HG03060 (cell line): ENCODE measurements around the gene PLEKHG3.

Experiments
- ATAC-seq: cut with Tn5 transposase; IDR thresholded peaks from one replicate; pipeline ENCODE4 v1.9.1; 2021; ENCODE audit warnings: low read depth, moderate number of reproducible peaks; ENCODE audit not compliant: unreplicated experiment

Gene PLEKHG3

DNA sequence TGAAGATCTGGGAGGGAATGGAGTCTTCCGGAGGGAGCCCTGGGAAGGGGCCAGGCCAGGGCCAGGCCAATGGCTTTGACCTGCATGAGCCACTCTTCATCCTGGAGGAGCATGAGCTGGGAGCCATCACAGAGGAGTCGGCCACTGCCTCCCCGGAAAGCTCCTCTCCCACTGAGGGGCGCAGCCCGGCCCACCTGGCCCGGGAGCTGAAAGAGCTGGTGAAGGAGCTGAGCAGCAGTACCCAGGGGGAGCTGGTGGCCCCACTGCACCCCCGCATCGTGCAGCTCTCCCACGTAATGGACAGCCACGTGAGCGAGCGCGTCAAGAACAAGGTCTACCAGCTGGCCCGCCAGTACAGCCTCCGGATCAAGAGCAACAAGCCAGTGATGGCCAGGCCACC lies 37.7 kb downstream of the PLEKHG3 start:
- no peak for ATAC-seq

DNA sequence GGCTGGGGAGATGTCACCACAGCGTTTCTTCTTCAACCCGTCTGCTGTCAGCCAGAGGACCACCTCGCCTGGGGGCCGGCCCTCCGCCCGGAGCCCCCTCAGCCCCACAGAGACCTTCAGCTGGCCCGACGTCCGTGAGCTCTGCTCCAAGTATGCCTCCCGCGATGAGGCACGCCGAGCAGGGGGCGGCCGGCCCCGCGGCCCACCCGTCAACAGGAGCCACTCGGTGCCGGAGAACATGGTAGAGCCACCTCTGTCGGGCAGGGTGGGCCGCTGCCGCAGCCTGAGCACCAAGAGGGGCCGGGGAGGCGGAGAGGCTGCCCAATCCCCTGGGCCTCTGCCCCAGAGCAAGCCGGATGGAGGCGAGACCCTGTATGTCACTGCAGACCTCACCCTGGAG lies 38.8 kb downstream of the PLEKHG3 start:
- no peak for ATAC-seq

DNA sequence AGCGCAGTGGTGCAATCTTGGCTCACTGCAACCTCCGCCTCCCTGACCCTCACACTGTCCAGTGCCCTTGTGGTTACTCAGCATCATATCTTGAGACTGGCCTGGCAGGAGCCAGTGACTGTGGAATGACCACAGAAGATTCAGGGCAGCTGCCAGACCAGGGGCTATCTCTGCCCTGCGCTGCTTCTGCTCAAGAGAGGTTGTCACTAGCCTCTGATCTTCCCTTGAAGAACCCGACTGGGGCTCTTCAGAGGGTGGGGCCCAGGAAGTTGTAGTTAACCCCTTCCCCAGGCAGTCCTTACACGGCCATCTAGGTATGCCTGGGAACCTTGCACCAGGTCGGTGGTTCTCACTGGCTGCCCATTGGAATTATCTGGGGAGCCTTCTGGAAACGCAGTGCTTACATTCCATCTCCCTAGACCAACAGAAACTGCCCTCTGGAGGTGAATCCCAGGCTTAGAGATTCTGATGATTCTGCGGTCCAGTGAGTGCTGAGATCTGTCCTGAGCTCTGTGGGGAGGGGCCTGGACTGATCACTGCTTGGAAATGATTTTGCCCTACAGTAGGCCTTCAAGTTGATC lies 41.4 kb downstream of the PLEKHG3 start:
- no peak for ATAC-seq

DNA sequence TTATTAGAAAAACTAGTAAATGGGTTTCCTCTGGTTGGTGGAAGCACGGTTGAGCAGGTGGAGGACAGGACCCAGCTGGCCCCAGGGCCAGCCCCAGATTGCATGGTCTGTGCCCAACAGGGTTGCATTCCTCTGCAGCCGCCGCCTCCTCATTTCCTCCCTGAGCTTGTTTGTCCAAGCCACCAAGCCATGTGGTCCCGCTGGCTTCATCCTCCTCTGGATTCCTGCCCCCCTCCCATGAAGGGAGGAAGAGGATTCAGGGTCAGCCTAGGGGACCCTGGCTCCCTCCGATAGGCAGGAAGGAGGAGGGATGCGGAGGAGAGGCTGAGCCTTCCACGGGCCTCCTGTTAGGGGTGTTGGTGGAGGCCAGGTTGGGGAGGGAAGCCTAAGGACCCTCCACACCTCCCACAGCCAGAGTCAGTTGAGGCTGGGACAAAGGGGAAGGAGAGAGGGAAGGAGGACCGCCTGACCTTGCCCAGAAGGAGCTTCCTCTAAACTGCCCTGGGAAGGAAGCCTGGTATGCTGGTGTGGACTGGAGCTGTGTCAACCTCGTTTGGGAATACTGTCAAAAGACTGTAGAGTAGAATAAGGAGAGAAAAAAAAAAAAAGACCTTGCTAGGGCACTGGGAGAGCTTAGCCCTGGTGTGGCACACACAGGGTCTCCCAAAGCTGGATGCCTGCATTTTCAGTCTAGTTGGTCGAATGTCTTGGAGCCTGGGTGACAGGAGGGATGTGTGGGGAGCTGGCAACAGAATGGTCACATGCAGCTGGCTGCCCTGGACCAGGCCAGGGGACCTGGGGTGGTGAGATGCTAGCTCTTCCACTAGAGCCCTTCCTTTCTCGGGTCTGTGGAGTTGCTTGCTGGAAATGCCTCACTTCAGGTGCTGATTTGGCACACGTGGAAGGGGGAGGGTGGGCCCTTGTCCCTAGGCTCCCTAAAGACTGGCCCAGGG lies 42.4 kb downstream of the PLEKHG3 start:
- ATAC-seq, result no peak

DNA sequence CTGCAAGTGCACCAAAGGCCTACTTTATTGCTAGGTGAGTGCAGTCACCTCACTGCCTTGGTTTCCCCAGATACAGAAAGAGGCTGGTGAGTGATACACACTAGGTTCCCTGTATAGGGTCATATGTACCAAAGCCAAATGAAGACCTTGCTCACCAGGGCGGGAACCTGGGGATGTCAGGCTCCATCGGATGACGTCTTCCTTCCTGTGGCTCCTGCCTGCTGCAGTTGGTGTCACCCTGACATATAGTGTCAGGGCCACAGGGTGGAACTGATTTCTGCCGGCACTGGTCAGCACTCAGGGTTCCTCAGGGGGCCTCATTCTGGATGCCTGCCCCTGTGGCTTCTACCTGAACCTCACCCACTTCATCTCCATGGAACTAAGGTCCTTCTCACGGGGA lies 43.1 kb downstream of the PLEKHG3 start:
- no peak for ATAC-seq

DNA sequence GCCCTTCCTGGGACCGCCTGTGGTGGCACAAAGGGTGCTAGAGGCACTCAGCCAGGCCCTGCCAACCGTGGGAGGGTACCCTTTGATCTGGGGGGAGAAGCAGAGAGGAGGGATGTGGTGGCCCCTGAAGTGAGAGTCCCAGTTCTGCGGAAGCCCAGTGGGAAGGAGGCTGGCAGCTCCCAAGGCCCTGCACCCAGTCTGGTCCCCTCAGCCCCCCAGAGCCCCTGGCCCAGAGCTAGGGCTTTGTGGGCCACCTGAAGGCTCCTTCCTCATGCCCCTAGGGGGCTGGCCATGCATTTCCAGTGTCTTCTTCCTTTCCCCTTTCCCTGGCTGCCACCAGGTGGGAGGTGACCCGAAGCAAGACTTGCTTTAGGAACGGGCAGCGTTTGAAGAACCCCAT lies 44.3 kb downstream of the PLEKHG3 start:
- no peak for ATAC-seq

DNA sequence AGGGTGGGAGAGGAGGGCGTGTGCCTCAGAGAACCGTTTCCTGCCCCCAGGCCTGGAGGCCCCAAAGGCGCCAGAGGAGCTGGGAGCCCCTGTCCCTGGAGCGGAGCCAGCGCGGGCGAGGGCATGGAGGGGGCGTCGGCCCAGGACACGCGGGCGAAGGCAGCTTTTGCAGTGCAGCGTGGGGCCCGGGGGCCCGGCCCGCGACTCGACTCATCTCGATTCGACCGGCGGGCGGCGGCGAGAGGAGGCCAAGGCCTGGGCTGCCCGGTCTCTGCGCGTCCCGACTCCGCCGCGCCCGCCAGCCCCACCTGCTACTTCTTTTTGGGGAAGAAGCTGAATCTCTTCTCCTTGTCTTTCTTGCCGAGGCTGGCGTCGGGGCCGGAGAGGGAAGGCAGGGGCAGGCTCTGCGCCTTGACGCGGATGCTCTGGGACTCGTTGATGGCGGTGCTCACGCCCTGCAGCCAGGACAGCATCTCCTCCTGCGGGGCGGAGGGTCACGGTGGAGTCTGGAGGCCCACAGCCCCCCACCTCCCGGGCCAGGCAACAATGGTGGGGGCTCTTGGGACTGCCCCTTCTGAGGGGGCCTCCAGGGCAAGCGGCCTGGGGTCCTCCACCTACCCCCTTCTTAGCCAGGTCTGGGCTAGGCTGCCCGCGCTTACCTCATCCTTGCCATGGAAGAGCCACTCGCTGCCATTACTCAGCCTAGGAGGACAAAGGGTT lies 44.9 kb downstream of the PLEKHG3 start:
- no peak for ATAC-seq

DNA sequence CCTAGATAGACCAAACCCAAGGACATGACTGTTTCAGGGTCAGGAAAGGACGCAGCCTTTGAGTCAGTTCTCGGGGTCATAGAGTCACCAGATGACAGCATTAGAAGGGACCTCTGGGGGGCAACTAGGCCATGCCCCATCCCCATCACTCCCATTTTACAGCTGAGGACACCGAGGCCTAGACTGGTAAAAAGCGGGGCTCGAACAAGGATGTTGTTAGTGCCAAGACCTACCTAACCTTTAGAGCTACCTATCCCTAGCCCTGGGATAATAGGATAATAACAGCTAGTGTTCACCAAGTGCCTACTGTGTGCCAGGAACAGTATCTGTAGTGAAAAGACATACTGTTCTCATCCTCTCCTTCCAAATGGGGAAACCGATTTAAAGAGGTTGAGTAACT lies 48.7 kb downstream of the PLEKHG3 start:
- no peak for ATAC-seq

DNA sequence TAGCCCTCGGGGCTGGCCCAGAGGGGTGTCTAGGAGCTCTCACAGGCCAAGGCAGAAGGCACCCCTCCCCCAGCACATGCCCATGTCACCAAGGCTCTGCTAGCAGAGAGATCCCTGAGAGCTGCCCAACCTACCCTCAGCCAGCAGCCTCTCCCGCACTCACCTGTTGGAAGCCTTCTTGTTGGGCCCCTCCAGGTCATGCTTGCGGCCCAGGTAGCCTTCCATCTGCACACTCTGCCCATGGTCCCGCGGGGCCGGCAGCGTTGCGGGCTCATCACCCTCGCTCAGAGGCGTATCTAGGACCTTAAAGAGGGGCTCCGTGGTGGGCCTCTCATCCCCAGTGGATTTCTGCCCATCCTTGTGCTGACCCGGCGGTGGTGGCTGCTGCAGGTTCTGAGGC lies 49.1 kb downstream of the PLEKHG3 start:
- ATAC-seq, result no peak

DNA sequence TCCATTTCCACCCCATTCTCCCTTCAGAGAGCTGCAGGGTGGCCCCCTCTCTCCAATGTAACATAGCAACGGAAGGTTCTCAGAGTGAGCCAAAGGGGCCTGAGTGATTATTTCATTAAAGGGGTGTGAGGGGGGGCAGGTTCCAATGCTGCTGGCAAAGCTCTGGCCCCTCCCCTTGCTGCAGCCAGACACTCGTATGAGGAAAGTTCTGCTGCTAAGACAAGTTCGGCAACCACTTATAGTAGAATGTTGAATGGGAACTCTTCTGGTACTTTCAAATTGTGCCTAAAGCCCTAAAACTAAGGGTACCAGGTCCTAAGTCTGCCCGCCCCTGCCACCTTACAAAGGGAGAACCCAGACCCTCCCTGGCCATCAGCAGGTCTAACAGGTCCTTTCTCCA lies 49.8 kb downstream of the PLEKHG3 start:
- no peak for ATAC-seq

DNA sequence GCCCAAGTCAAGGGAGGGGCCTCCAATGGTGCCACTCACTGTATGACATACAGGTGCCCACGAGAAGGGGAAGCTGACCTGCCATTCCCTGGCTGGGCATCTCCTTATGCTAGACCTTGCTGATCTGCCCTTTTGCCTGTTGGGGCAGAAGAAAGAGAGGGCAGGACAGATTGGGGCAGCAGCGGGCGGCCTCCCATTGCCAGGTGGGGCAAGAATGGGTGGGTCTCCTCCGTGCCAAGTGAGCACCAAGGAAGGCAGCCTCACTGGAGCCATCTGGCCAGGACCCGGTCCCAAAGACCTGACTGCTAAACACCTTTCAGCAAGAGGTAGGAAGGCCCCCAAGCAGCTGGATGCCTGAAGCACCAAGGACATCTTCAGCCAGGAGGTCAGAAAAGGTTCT lies 50.5 kb downstream of the PLEKHG3 start:
- ATAC-seq, result no peak

DNA sequence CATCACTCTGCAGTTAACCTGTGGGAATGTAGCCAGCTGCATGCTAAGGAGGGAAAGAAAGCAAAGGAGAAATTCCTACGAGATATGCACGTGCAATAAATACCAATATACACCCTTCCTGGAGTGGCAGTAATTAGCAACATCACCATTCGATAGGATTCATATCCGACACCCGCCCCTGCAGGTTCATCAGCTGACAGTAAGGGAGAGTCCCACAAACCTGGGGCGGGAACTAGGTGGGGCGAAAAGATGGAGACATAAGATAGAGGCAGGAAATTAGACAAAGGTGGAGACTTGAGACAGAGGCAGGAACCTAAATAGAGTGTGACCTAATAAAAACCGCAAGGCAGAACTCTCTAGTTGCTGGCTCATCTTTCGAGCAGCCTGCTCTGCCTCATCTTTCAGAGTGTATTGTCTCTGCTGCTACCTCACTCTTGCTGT lies 51.6 kb downstream of the PLEKHG3 start:
- no peak for ATAC-seq

DNA sequence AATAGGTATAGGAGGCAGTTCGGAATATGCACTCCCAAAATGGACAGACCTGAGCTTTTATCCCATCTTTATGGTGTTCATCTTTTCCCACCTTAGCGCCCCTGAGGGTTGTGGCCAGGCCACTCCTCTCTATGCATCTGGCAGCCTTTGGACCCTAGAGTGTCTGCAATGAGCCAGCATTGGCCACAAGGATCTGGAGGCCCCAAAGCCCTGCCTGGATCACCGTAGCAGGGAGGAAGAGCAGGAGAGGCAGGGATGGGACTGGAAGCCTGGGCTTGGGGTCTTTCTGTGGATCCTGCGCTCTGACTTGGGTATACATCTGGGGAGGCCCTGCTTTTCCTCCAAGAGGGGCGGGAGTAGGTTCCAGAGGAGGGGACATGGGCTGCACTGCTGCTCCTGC lies 52.5 kb downstream of the PLEKHG3 start:
- ATAC-seq, result no peak

DNA sequence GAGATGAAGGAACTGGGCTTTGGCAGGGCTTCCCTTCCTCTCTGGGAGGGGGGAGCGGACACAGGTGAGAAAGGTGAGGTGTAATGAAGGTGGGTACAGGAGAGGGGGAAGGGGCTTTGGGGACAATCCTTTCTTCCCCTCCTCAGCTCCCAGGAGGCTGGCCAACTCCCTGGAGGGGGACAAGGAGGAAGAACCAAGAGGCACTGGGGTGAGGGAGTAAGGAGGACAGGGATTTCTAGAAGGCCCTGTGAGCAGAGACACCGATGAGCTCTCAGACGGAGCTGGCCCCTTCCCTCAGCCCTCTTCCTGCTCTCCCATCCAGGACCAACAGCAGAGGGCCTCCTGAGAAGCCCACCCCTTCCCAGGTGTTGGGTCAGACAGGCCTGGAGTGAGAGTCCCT lies 53.4 kb downstream of the PLEKHG3 start:
- ATAC-seq, result no peak

DNA sequence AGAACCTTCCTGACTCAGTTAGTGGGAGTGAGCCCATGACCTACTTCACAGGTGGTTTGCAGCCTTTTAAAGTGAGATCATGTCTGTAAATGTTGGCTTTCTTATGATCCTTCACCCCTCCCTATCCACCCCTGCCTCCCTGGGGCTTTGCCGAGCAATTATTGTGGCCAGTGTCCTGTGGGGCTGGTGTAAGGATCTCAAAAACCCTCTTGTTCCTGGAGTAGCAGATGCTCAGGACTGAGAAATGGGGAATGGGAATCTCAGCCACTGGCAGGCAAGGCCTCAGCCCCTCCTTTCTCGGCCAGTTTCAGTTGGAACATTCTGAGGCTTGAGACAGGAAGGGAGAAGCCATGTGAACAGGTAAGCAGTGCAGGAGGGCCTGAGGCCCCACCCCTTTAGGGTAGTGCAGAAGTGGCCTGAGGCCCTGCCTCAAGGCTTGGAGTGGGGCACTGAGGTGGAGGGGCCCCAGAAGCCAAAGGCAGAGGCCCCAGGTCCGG lies 53.8 kb downstream of the PLEKHG3 start:
- no peak for ATAC-seq

DNA sequence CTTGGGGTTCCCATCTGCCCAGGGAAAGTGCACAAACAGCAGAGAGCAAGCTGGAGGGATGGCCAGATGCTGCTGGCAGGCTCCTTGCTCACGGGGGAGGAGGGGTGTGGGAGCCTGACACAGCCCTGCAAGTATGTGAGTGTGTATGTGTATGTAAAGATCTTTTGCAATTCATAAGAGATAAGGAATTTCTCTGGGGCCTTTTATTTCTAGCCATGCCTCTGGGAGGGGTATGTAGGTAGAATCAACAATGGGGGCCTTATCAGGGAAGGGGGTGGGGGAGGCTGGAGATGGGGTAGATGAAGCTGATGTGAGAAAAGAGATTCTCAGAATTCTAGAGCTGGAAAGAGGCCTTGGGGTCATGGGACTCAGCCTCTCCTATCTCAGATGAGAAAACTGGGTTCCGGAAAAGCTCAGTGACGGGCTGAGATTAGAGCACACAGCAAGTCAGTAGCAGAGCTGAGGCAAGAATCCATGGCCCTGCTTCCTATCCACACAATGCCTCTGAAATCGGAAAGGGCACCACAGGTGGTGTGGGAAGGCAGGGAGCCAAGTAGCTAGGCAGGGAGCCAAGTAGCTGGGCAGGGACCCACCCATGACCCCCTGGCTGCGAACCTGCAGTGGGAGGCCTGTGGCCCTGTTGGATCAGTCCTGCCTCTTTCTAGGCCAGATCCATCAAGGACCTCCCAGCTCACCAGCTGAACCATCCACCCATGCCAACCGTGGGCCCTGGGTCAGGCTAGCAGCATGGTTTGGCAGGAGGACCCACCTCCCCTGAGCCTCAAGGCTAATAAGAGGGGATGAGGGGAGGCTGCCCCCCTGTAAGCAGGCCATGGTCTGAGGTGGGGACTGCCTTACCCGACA lies 54.7 kb downstream of the PLEKHG3 start:
- ATAC-seq, result no peak

DNA sequence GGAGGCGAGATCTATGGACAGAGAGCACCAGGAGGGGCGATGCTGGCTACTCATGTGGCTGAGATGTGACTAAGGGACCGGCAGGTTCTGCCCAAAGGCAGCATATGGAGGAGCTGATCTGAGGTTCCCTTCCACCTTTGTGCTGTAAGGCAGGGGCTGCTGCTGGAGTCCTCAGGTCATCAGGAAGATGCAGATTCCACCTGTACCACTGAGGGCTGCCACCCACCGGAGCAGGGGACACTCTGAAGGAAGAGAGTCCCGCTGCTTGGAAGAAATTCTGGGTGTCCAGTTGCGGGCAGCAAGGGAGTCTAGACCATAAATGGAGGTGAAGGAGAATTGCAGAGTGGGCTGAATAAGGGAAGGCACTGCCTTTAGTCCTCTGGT lies 55.3 kb downstream of the PLEKHG3 start:
- ATAC-seq, result no peak

DNA sequence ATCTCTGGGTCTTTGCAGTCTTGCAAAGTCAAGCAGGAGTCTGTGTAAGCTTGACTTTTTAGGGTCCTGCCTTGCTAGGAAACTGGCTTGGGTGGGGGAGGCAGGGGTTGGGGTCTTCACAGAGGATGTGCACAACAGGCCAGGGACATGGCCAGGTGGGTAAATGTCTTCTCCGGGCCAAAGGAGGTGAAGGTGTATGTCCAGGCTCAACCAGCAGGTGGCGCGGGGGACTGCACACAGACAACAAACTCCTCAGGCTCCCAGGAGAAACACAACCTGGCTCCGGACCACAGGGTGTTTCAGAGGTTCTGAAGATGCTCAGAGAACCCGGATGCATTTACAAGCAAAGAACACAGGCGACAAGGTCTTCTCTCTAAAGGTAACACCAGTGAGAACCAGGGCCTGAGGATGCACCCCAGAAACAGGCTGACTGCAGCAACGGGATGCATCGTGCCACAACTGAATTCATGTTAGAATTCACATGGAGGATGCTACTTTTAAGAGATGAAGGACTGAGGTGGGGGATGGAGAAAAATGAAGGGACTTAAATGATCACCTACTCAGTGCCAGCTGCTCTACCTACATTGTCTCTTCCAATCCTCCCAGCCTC lies 56.0 kb downstream of the PLEKHG3 start:
- no peak for ATAC-seq

DNA sequence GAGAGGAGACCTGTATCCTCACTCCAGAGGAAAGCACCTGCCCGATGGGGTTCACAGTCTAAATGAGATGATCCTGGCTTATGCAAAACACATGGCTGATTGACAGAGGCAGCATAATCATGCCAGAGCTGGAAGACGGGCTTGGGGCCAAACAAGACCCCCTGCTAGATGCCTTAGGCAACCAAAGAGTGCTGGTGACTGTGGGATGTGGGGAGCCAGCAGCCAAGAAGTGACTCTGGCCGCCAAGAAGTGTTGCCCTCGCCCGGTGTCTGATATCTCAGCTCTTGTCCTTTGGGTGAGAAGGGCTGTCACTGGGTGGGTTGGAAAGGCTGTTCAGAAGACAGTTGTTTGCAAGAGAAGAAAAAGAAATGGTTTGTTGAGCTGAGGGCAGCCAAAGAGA lies 56.7 kb downstream of the PLEKHG3 start:
- ATAC-seq, result no peak

DNA sequence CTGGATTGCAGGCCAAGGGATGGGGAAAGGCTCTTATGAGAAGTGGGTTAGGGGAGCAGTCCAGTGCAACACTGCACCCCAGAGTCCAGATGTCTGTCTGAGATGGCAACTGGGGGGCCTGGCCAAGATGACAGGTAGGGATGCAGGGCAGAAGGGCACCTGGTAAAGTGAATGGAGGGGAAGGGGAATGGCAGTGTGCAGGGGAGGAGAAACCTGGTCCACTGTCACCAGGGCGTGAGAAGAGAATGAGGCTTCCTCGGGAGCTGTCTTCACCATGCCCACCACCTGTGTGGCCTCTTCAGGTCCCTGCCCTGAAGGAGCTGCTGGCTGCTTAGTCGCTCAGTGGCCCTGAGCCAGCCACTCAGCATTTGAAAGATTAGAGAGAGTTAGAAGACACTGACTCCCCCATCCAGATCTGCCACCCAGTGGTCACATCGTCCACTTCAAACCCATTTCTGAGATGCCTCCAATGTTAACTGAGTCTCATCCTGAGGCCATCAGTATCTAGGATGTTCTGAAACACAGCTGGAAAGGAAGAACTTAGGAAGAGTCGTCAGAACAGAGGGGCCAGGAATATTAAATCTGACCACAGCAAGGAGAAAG lies 57.3 kb downstream of the PLEKHG3 start:
- ATAC-seq, result no peak
